ENCODE measurements around the gene KRTAP10-2.

The KRTAP10-2 gene

GRCh38 chr21:44511938-44512275 lies 39.4 kb downstream of the KRTAP10-2 start:
- Histone ChIP-seq H3K4me3 (ENCODE audit: low read depth, low read length) (no peak overlapping the region), H3K4me2 (ENCODE audit: low read length) (no peak overlapping the region), H3K4me1 (no peaks in the 10 kb centered on the region), H3K36me3 (ENCODE audit: control insufficient read depth, insufficient read depth, low read length) (no peaks in the 10 kb centered on the region), H3K79me2 (no peaks in the 10 kb centered on the region), H3K9me3 (ENCODE audit: control insufficient read depth, low read length) (no peaks in the 10 kb centered on the region), H3K27ac (no peak overlapping the region), H3K9ac (no peak overlapping the region), H2AFZ (no peak overlapping the region), H3K27me3 (ENCODE audit: control insufficient read depth, insufficient read depth, low read length) (no peaks in the 10 kb centered on the region)
- TF ChIP-seq CTCF (IDR thresholded peaks at IDR 0.05) = no peak

- no peak overlapping the region for H3K9ac ChIP-seq
- H3K27ac ChIP-seq = no peak overlapping the region
- H3K4me2 ChIP-seq (ENCODE audit: low read length) = no peak overlapping the region
- no peaks in the 10 kb centered on the region for H3K9me3 ChIP-seq (ENCODE audit: control insufficient read depth, low read length)
- H2AFZ ChIP-seq = no peak overlapping the region
- no peaks in the 10 kb centered on the region for H3K79me2 ChIP-seq
- H3K4me3 ChIP-seq (ENCODE audit: low read depth, low read length) = no peak overlapping the region
- H3K4me1 ChIP-seq = no peaks in the 10 kb centered on the region
- no peak for TF ChIP-seq CTCF (IDR thresholded peaks at IDR 0.05)
- H3K27me3 ChIP-seq (ENCODE audit: control insufficient read depth, insufficient read depth, low read length) = no peaks in the 10 kb centered on the region
- no peaks in the 10 kb centered on the region for H3K36me3 ChIP-seq (ENCODE audit: control insufficient read depth, insufficient read depth, low read length)
Observed at GRCh38 chr21:44511219-44511937, 39.9 kb downstream of the KRTAP10-2 start.

GRCh38 chr21:44510508-44511218 lies 40.6 kb downstream of the KRTAP10-2 start:
- Histone ChIP-seq H3K36me3 (ENCODE audit: control insufficient read depth, insufficient read depth, low read length) (no peaks in the 10 kb centered on the region), H3K9me3 (ENCODE audit: control insufficient read depth, low read length) (no peaks in the 10 kb centered on the region), H3K4me2 (ENCODE audit: low read length) (peak overlapping the region; percentile 68), H3K27me3 (ENCODE audit: control insufficient read depth, insufficient read depth, low read length) (no peaks in the 10 kb centered on the region), H3K79me2 (no peaks in the 10 kb centered on the region), H3K9ac (no peak overlapping the region), H3K4me3 (ENCODE audit: low read depth, low read length) (peak overlapping the region; percentile 11), H2AFZ (no peak overlapping the region), H3K27ac (no peak overlapping the region), H3K4me1 (no peaks in the 10 kb centered on the region)
- peak; percentile 62 for TF ChIP-seq CTCF (IDR thresholded peaks at IDR 0.05)

- H3K9me3 ChIP-seq (ENCODE audit: control insufficient read depth, low read length) = no peaks in the 10 kb centered on the region
- H3K4me1 ChIP-seq = no peaks in the 10 kb centered on the region
- H3K27ac ChIP-seq = no peak overlapping the region
- no peak overlapping the region for H2AFZ ChIP-seq
- peak overlapping the region; percentile 68 for H3K4me2 ChIP-seq (ENCODE audit: low read length)
- no peak overlapping the region for H3K4me3 ChIP-seq (ENCODE audit: low read depth, low read length)
- H3K9ac ChIP-seq = no peak overlapping the region
- no peak for TF ChIP-seq CTCF (IDR thresholded peaks at IDR 0.05)
- no peaks in the 10 kb centered on the region for H3K27me3 ChIP-seq (ENCODE audit: control insufficient read depth, insufficient read depth, low read length)
- no peaks in the 10 kb centered on the region for H3K36me3 ChIP-seq (ENCODE audit: control insufficient read depth, insufficient read depth, low read length)
- no peaks in the 10 kb centered on the region for H3K79me2 ChIP-seq
Observed at GRCh38 chr21:44510109-44510507, 41.2 kb downstream of the KRTAP10-2 start.

Measured in parathyroid adenoma (tissue), 2 donors.